Measurements from ENCODE around the gene OR5V1. TPM values are rescaled to one million over a fixed set of nuclear protein-coding genes. Genes with fewer than 3 reads are reported as not detected.
"Not testable (repeated sequence)": the region's sequence is repeated elsewhere in the genome, so short reads cannot be mapped to it uniquely, and the experiment has no call there.

OR5V1 gene
- polyA plus RNA-seq, 2 donors, result not detected

DNA sequence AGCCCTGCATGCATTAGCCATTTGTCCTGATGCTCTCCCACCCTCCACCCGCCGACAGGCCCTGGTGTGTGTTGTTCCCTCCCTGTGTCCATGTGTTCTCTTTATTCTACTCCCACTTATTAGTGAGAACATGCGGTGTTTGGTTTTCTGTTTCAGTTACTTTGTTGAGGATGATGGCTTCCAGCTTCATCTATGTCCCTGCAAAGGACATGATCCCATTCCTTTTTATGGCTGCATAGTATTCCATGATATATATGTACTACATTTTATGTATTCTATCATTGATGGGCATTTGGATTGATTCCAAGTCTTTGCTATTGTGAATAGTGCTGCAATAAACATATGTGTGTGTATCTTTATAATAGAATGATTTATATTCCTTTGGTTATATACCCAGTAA is 19.3 kb downstream of the OR5V1 start:
- H3K27ac ChIP-seq (ENCODE audit: low read depth in 2 of 2, low read length in 1 of 2); H3K9me3 ChIP-seq (ENCODE audit: control insufficient read depth in 2 of 2, insufficient read depth in 1 of 2, low read depth in 1 of 2, low read length in 1 of 2); H3K27me3 ChIP-seq (ENCODE audit: control insufficient read depth in 1 of 2, insufficient read depth in 2 of 2, low read length in 2 of 2); H3K36me3 ChIP-seq (ENCODE audit: control insufficient read depth in 2 of 2, insufficient read depth in 2 of 2, low read length in 1 of 2); H3K4me3 ChIP-seq (ENCODE audit: low read depth in 1 of 2, low read length in 2 of 2); H3K4me1 ChIP-seq (ENCODE audit: control insufficient read depth in 2 of 2, insufficient read depth in 2 of 2, low read length in 1 of 2): not testable (repeated sequence)
- 94 to 95% methylated on average over 3 of the region's 3 CpGs for WGBS, 2 donors

- H3K27me3 ChIP-seq (ENCODE audit: control insufficient read depth in 1 of 2, insufficient read depth in 2 of 2, low read length in 2 of 2), result no peaks in the 10 kb centered on the region
- WGBS, 2 donors, result 63 to 68% methylated on average over 3 of the region's 3 CpGs
- no peak overlapping the region for H3K4me3 ChIP-seq (ENCODE audit: low read depth in 1 of 2, low read length in 2 of 2)
- no peak overlapping the region for H3K27ac ChIP-seq (ENCODE audit: low read depth in 2 of 2, low read length in 1 of 2)
- H3K36me3 ChIP-seq (ENCODE audit: control insufficient read depth in 2 of 2, insufficient read depth in 2 of 2, low read length in 1 of 2), result no peaks in the 10 kb centered on the region
- no peaks in the 10 kb centered on the region for H3K9me3 ChIP-seq (ENCODE audit: control insufficient read depth in 2 of 2, insufficient read depth in 1 of 2, low read depth in 1 of 2, low read length in 1 of 2)
- H3K4me1 ChIP-seq (ENCODE audit: control insufficient read depth in 2 of 2, insufficient read depth in 2 of 2, low read length in 1 of 2), result no peaks in the 10 kb centered on the region
These were observed 23.3 kb downstream of the OR5V1 start for GRCh38 chr6:29345380-29345779.

DNA sequence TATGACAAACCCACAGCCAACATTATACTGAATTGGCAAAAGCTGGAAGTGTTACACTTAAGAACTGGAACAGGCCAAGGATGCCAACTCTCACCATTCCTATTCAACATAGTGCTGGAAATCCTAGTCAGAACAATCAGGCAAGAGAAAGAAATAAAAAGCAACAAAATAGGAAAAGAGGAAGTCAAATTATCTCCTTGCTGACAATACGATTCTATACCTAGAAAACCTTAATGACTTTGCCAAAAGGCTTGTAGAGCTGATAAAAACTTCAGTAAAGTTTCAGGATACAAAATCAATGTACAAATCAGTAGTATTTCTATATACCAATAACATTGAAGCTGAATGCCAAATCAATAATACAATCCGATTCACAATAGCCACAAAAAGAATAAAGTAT is 32.4 kb downstream of the OR5V1 start:
- WGBS, 2 donors, result 70 to 88% methylated on average over 2 of the region's 2 CpGs
- H3K4me3 ChIP-seq (ENCODE audit: low read depth in 1 of 2, low read length in 2 of 2), result no peak overlapping the region
- no peaks in the 10 kb centered on the region for H3K27me3 ChIP-seq (ENCODE audit: control insufficient read depth in 1 of 2, insufficient read depth in 2 of 2, low read length in 2 of 2)
- no peak overlapping the region for H3K27ac ChIP-seq (ENCODE audit: low read depth in 2 of 2, low read length in 1 of 2)
- H3K4me1 ChIP-seq (ENCODE audit: control insufficient read depth in 2 of 2, insufficient read depth in 2 of 2, low read length in 1 of 2), result no peaks in the 10 kb centered on the region
- no peaks in the 10 kb centered on the region for H3K9me3 ChIP-seq (ENCODE audit: control insufficient read depth in 2 of 2, insufficient read depth in 1 of 2, low read depth in 1 of 2, low read length in 1 of 2)
- H3K36me3 ChIP-seq (ENCODE audit: control insufficient read depth in 2 of 2, insufficient read depth in 2 of 2, low read length in 1 of 2), result no peaks in the 10 kb centered on the region

- H3K9me3 ChIP-seq (ENCODE audit: control insufficient read depth in 2 of 2, insufficient read depth in 1 of 2, low read depth in 1 of 2, low read length in 1 of 2), result no peaks in the 10 kb centered on the region
- H3K4me3 ChIP-seq (ENCODE audit: low read depth in 1 of 2, low read length in 2 of 2), result no peak overlapping the region
- no peaks in the 10 kb centered on the region for H3K27me3 ChIP-seq (ENCODE audit: control insufficient read depth in 1 of 2, insufficient read depth in 2 of 2, low read length in 2 of 2)
- H3K4me1 ChIP-seq (ENCODE audit: control insufficient read depth in 2 of 2, insufficient read depth in 2 of 2, low read length in 1 of 2), result no peaks in the 10 kb centered on the region
- H3K27ac ChIP-seq (ENCODE audit: low read depth in 2 of 2, low read length in 1 of 2), result no peak overlapping the region
- H3K36me3 ChIP-seq (ENCODE audit: control insufficient read depth in 2 of 2, insufficient read depth in 2 of 2, low read length in 1 of 2), result no peaks in the 10 kb centered on the region
These were observed 36.0 kb downstream of the OR5V1 start for GRCh38 chr6:29332676-29333075.

DNA sequence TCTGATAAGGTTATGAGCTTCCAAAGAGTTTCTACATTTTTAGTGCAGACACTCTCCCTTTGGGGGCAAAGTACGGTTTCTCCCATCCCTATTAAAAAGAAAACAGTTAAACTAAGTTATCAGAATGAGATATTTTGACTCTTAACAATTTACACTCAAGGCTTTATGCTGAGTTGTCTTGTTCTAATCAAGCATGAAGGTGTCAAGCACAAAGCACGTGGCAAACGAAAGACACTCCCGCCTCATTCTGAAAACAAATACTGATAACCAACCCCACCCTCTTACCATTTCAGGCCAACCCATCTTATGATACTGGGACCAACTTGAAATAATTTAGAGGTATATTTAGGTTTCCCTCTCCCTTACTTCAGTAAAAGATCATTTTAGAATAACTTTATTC is 42.9 kb downstream of the OR5V1 start:
- Histone ChIP-seq H3K4me3 (ENCODE audit: low read depth in 1 of 2, low read length in 2 of 2) (no peak overlapping the region), H3K4me1 (ENCODE audit: control insufficient read depth in 2 of 2, insufficient read depth in 2 of 2, low read length in 1 of 2) (no peaks in the 10 kb centered on the region), H3K9me3 (ENCODE audit: control insufficient read depth in 2 of 2, insufficient read depth in 1 of 2, low read depth in 1 of 2, low read length in 1 of 2) (no peaks in the 10 kb centered on the region), H3K36me3 (ENCODE audit: control insufficient read depth in 2 of 2, insufficient read depth in 2 of 2, low read length in 1 of 2) (no peaks in the 10 kb centered on the region), H3K27me3 (ENCODE audit: control insufficient read depth in 1 of 2, insufficient read depth in 2 of 2, low read length in 2 of 2) (no peaks in the 10 kb centered on the region), H3K27ac (ENCODE audit: low read depth in 2 of 2, low read length in 1 of 2) (no peak overlapping the region)
- WGBS, 2 donors, result 59 to 65% methylated on average over 4 of the region's 4 CpGs

DNA sequence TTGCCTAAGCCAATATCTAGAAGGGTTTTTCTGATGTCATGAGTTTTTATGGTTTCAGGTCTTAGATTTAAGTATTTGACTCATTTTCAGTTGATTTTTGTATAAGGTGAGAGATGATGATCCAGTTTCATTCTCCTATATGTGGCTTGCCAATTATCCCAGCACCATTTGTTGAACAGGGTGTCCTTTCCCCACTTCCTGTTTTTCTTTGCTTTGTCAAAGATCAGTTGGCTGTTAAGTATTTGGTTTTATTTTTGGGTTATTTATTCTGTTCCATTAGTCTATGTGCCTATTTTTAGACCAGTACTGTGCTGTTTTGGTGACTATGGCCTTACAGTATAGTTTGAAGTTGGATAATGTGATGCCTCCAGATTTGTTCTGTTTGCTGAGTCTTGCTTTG is 45.3 kb downstream of the OR5V1 start:
- not testable (repeated sequence) for H3K4me1 ChIP-seq (ENCODE audit: control insufficient read depth in 2 of 2, insufficient read depth in 2 of 2, low read length in 1 of 2); H3K36me3 ChIP-seq (ENCODE audit: control insufficient read depth in 2 of 2, insufficient read depth in 2 of 2, low read length in 1 of 2); H3K27ac ChIP-seq (ENCODE audit: low read depth in 2 of 2, low read length in 1 of 2); H3K27me3 ChIP-seq (ENCODE audit: control insufficient read depth in 1 of 2, insufficient read depth in 2 of 2, low read length in 2 of 2); H3K9me3 ChIP-seq (ENCODE audit: control insufficient read depth in 2 of 2, insufficient read depth in 1 of 2, low read depth in 1 of 2, low read length in 1 of 2); H3K4me3 ChIP-seq (ENCODE audit: low read depth in 1 of 2, low read length in 2 of 2)

GRCh38 chr6:29319931-29320330 is 48.7 kb downstream of the OR5V1 start:
- Histone ChIP-seq H3K27ac (ENCODE audit: low read depth in 2 of 2, low read length in 1 of 2) (no peak overlapping the region), H3K4me1 (ENCODE audit: control insufficient read depth in 2 of 2, insufficient read depth in 2 of 2, low read length in 1 of 2) (no peaks in the 10 kb centered on the region), H3K36me3 (ENCODE audit: control insufficient read depth in 2 of 2, insufficient read depth in 2 of 2, low read length in 1 of 2) (no peaks in the 10 kb centered on the region), H3K27me3 (ENCODE audit: control insufficient read depth in 1 of 2, insufficient read depth in 2 of 2, low read length in 2 of 2) (no peaks in the 10 kb centered on the region), H3K9me3 (ENCODE audit: control insufficient read depth in 2 of 2, insufficient read depth in 1 of 2, low read depth in 1 of 2, low read length in 1 of 2) (no peaks in the 10 kb centered on the region), H3K4me3 (ENCODE audit: low read depth in 1 of 2, low read length in 2 of 2) (no peak overlapping the region)
- 81 to 85% methylated on average over 2 of the region's 2 CpGs for WGBS, 2 donors

Other genes starting within 250 kb of the OR5V1 start
- not detected for gene OR2J2, start 198.0 kb downstream of the OR5V1 start, polyA plus RNA-seq
- gene OR14J1, start 67.2 kb downstream of the OR5V1 start, polyA plus RNA-seq, result not detected
- gene OR12D3, start 6.4 kb upstream of the OR5V1 start, polyA plus RNA-seq, result not detected
- gene OR12D2, start 26.8 kb upstream of the OR5V1 start, polyA plus RNA-seq, result not detected
- not detected for gene OR12D1, start 46.1 kb upstream of the OR5V1 start, polyA plus RNA-seq
- gene OR10C1, start 70.4 kb upstream of the OR5V1 start, polyA plus RNA-seq, result not detected
- gene OR11A1, start 88.2 kb upstream of the OR5V1 start, polyA plus RNA-seq, result not detected
- not detected for gene OR2H1, start 88.3 kb upstream of the OR5V1 start, polyA plus RNA-seq
- gene MAS1L, start 119.1 kb upstream of the OR5V1 start, polyA plus RNA-seq, result not detected
- 1 to 10 TPM in 1 of 2 donors, under 1 TPM in 1; 0.61 to 2.3 TPM for gene UBD, start 190.9 kb upstream of the OR5V1 start, polyA plus RNA-seq
- not detected for gene OR2H2, start 216.3 kb upstream of the OR5V1 start, polyA plus RNA-seq

Measured in esophagus (tissue), 2 donors.